H1 (cell line): ENCODE measurements around the gene LIMS1. TPM values are rescaled to one million over a fixed set of nuclear protein-coding genes. Genes with fewer than 3 reads are reported as not detected.

Experiments used
- ATF2 ChIP-seq: IDR thresholded peaks from 2 replicates; pipeline ENCODE4 v1.6.1; 2012; ENCODE audit warnings: low read length, inconsistent platforms
- polyA plus RNA-seq, 7 experiments: library from polyadenylated mRNA; depleted of rRNA in 3 of 7; stranded (reverse) in 5 of 7; unstranded in 2 of 7; fragments of >200 nt in 5 of 7; fragments of 200-250 nt in 2 of 7; gene quantifications; 1 replicate in 5 of 7; 2 replicates in 1 of 7; 4 replicates in 1 of 7; pipeline versions ENCODE4 v1.2.1 to v1.2.3, GENCODE V29; 2011 to 2013; ENCODE audit warnings: missing spikeins in 2 of 7, mixed read lengths in 2 of 7
- total RNA-seq: library from RNA; stranded (reverse); fragmentation: NEBNext Ultra II Directional; extraction: Animal tissue kit (Norgen Biotek cat#: 25700); gene quantifications from 2 replicates; pipeline ENCODE4 v1.2.1, GENCODE V29; 2021

The LIMS1 gene
- total and polyA plus RNA-seq, 2 of the 8 experiments (the other 6 are each of a cell fraction or from before 2014, with no cell fraction given), result 24.1 to 36.7 TPM

- no peak for TF ChIP-seq ATF2
Measured at GRCh38 chr2:108634011-108634410, 99.7 kb downstream of the LIMS1 start (continued).
